ENCODE measurements around the gene NAB2. TPM values are rescaled to one million over a fixed set of nuclear protein-coding genes. Genes with fewer than 3 reads are reported as not detected.

Gene NAB2
- polyA plus RNA-seq, 1 experiment = 50.2 TPM

- Histone ChIP-seq H3K4me3 (ENCODE audit: low read depth, low read length) (peak overlapping the region; percentile 96), H3K36me3 (ENCODE audit: control insufficient read depth, insufficient read depth, low read length) (peaks cover 42% of the 10 kb centered on the region), H3K27me3 (ENCODE audit: control insufficient read depth, insufficient read depth, low read length) (no peaks in the 10 kb centered on the region)
- POLR2A ChIA-PET = no interaction called here
- CTCF ChIA-PET = interaction anchor here (0.7 to 15.6 kb wide), 14 partner anchors 8 to 329 kb away, joined by 3 to 190 read pairs (median 4); partner anchors contain the start of genes HSD17B6, NEMP1 and STAT6
- no peak for DNase-seq (ENCODE audit: low read depth)
- TF ChIP-seq, protein P1, sequence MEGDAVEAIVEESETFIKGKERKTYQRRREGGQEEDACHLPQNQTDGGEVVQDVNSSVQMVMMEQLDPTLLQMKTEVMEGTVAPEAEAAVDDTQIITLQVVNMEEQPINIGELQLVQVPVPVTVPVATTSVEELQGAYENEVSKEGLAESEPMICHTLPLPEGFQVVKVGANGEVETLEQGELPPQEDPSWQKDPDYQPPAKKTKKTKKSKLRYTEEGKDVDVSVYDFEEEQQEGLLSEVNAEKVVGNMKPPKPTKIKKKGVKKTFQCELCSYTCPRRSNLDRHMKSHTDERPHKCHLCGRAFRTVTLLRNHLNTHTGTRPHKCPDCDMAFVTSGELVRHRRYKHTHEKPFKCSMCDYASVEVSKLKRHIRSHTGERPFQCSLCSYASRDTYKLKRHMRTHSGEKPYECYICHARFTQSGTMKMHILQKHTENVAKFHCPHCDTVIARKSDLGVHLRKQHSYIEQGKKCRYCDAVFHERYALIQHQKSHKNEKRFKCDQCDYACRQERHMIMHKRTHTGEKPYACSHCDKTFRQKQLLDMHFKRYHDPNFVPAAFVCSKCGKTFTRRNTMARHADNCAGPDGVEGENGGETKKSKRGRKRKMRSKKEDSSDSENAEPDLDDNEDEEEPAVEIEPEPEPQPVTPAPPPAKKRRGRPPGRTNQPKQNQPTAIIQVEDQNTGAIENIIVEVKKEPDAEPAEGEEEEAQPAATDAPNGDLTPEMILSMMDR (IDR thresholded peaks at IDR 0.05; ENCODE audit: insufficient read depth, low read depth, low read length) = no peak
Observed at GRCh38 chr12:57091638-57092528, 3.0 kb downstream of the NAB2 start.

GRCh38 chr12:57092529-57092862 lies 3.6 kb downstream of the NAB2 start:
- CTCF ChIA-PET = interaction anchor here (1.0 to 15.6 kb wide), 12 partner anchors 9 to 330 kb away, joined by 3 to 190 read pairs (median 4); partner anchors contain the start of genes HSD17B6, NEMP1 and STAT6
- H3K36me3 ChIP-seq (ENCODE audit: control insufficient read depth, insufficient read depth, low read length) = peaks cover 45% of the 10 kb centered on the region
- H3K27me3 ChIP-seq (ENCODE audit: control insufficient read depth, insufficient read depth, low read length) = no peaks in the 10 kb centered on the region
- POLR2A ChIA-PET = interaction anchor here (0.6 kb wide), 1 partner anchor 27 kb away, joined by 19 read pairs; no protein-coding TSS in a partner anchor
- H3K4me3 ChIP-seq (ENCODE audit: low read depth, low read length) = no peak overlapping the region
- TF ChIP-seq, protein P1 (IDR thresholded peaks at IDR 0.05; ENCODE audit: insufficient read depth, low read depth, low read length) = no peak
- no peak for DNase-seq (ENCODE audit: low read depth)

- Histone ChIP-seq H3K4me3 (ENCODE audit: low read depth, low read length) (no peak overlapping the region), H3K27me3 (ENCODE audit: control insufficient read depth, insufficient read depth, low read length) (no peaks in the 10 kb centered on the region), H3K36me3 (ENCODE audit: control insufficient read depth, insufficient read depth, low read length) (peaks cover 45% of the 10 kb centered on the region)
- ChIA-PET CTCF (interaction anchor here (1.0 to 15.6 kb wide), 12 partner anchors 9 to 330 kb away, joined by 3 to 190 read pairs (median 5); partner anchors contain the start of genes HSD17B6, LRP1, NEMP1 and STAT6), POLR2A (interaction anchor here (0.6 kb wide), 1 partner anchor 27 kb away, joined by 19 read pairs; no protein-coding TSS in a partner anchor)
- TF ChIP-seq, protein P1 (IDR thresholded peaks at IDR 0.05; ENCODE audit: insufficient read depth, low read depth, low read length) = no peak
- DNase-seq (ENCODE audit: low read depth) = no peak
Observed at GRCh38 chr12:57092876-57093414, 4.0 kb downstream of the NAB2 start.

- no peak for DNase-seq (ENCODE audit: low read depth)
- no peaks in the 10 kb centered on the region for H3K27me3 ChIP-seq (ENCODE audit: control insufficient read depth, insufficient read depth, low read length)
- CTCF ChIA-PET = interaction anchor here (0.8 to 15.6 kb wide), 13 partner anchors 14 to 331 kb away, joined by 3 to 190 read pairs (median 5); partner anchors contain the start of genes HSD17B6, LRP1, NEMP1 and SHMT2
- peaks cover 50% of the 10 kb centered on the region for H3K36me3 ChIP-seq (ENCODE audit: control insufficient read depth, insufficient read depth, low read length)
- H3K4me3 ChIP-seq (ENCODE audit: low read depth, low read length) = no peak overlapping the region
- POLR2A ChIA-PET = interaction anchor here (0.5 to 1.1 kb wide), 3 partner anchors 11 to 18 kb away, joined by 3 to 5 read pairs (median 3); partner anchors contain the start of gene STAT6
- TF ChIP-seq, protein P1 (IDR thresholded peaks at IDR 0.05; ENCODE audit: insufficient read depth, low read depth, low read length) = peak; percentile 67
Observed at GRCh38 chr12:57093415-57094207, 4.7 kb downstream of the NAB2 start.

All from BJ (cell line).